IMR-90 (cell line): ENCODE results near the gene KCNK18. TPM values are rescaled to one million over a fixed set of nuclear protein-coding genes. Genes with fewer than 3 reads are reported as not detected.

Source experiments
- ATAC-seq: fragments of 200-7000 bp; cut with Tn5 transposase; 2 replicates; pipeline ENCODE4 v1.9.1; 2020; ENCODE audit warnings: low read depth, mild to moderate bottlenecking, moderate library complexity
- BruUV-seq: library from RNA; stranded (reverse); fragments of 400-500 nt; replicated peaks from 2 replicates; lab custom pipeline; 2021; lab: Mats Ljungman, UMichigan
- CTCF ChIA-PET: fragments of 300-600 bp; formaldehyde crosslinking; extraction: SDS; loops from one replicate; lab custom pipeline; 2021; ENCODE audit warnings: antibody characterized with exemption; lab: Yijun Ruan, JAX
- POLR2A ChIA-PET: fragments of 300-600 bp; sonication (Branson Sonifier 250); formaldehyde crosslinking; loops from one replicate; lab custom pipeline; 2022; ENCODE audit warnings: antibody characterized with exemption; ENCODE audit not compliant: unreplicated experiment; lab: Charles Lee
- DNase-seq: peaks from one replicate; pipeline ENCODE4 v3.0.0; 2013
- H2AFZ ChIP-seq: replicated peaks from 2 replicates; pipeline ENCODE3; 2013; ENCODE audit warnings: low read length, mild to moderate bottlenecking; ENCODE audit not compliant: poor library complexity
- H2AK5ac ChIP-seq: 2 replicates; pipeline ENCODE4 v1.6.1; 2013; ENCODE audit warnings: low read depth, low read length, inconsistent platforms
- H2AK9ac ChIP-seq: replicated peaks from 2 replicates; pipeline ENCODE3; 2013; ENCODE audit warnings: mild to moderate bottlenecking, low read depth, low read length, moderate library complexity; ENCODE audit not compliant: poor library complexity
- H2BK120ac ChIP-seq: 2 replicates; pipeline ENCODE4 v1.6.1; 2013; ENCODE audit warnings: low read depth, low read length, inconsistent platforms
- H2BK15ac ChIP-seq: 3 replicates; pipeline ENCODE4 v1.6.1; 2013; ENCODE audit warnings: low read depth, low read length, inconsistent platforms
- H2BK20ac ChIP-seq: 2 replicates; pipeline ENCODE4 v1.6.1; 2013; ENCODE audit warnings: low read depth, mild to moderate bottlenecking, inconsistent platforms, low read length, moderate library complexity
- H2BK5ac ChIP-seq: 2 replicates; pipeline ENCODE4 v1.6.1; 2013; ENCODE audit warnings: mild to moderate bottlenecking, low read depth, low read length, inconsistent platforms; ENCODE audit not compliant: poor library complexity, severe bottlenecking
- H3K14ac ChIP-seq: replicated peaks from 2 replicates; pipeline ENCODE4 v1.6.1; 2013; ENCODE audit warnings: low read depth, low read length, inconsistent platforms
- H3K18ac ChIP-seq: 2 replicates; pipeline ENCODE4 v1.6.1; 2013; ENCODE audit warnings: low read depth, low read length, control low read depth
- H3K23ac ChIP-seq: 2 replicates; pipeline ENCODE4 v1.6.1; 2013; ENCODE audit warnings: low read depth, low read length, inconsistent platforms
- H3K27ac ChIP-seq: 2 replicates; pipeline ENCODE4 v1.5.1; 2013; ENCODE audit warnings: mild to moderate bottlenecking, control low read depth, low read length; ENCODE audit not compliant: insufficient read depth
- H3K27me3 ChIP-seq: 2 replicates; pipeline ENCODE4 v1.6.1; 2013; ENCODE audit warnings: low read length; ENCODE audit not compliant: control insufficient read depth, insufficient read depth
- H3K36me3 ChIP-seq: 2 replicates; pipeline ENCODE4 v1.6.1; 2013; ENCODE audit warnings: low read length, mixed read lengths; ENCODE audit not compliant: control insufficient read depth, insufficient read depth
- H3K4ac ChIP-seq: 2 replicates; pipeline ENCODE4 v1.6.1; 2013; ENCODE audit warnings: low read depth, low read length, inconsistent platforms
- H3K4me1 ChIP-seq: 2 replicates; pipeline ENCODE4 v1.6.1; 2013; ENCODE audit warnings: low read length, mixed read lengths; ENCODE audit not compliant: control insufficient read depth, insufficient read depth
- H3K4me2 ChIP-seq: 2 replicates; pipeline ENCODE4 v1.6.1; 2013; ENCODE audit warnings: low read depth, mild to moderate bottlenecking, control low read depth, low read length, moderate library complexity
- H3K4me3 ChIP-seq: 2 replicates; pipeline ENCODE4 v1.5.1; 2013; ENCODE audit warnings: low read depth, mild to moderate bottlenecking, control low read depth, low read length, moderate library complexity; ENCODE audit not compliant: insufficient read depth
- H3K56ac ChIP-seq: 2 replicates; pipeline ENCODE4 v1.6.1; 2013; ENCODE audit warnings: low read length, inconsistent platforms; ENCODE audit not compliant: insufficient read depth; ENCODE audit errors: extremely low read depth
- H3K79me1 ChIP-seq, 2 experiments: 2 replicates each; pipeline ENCODE4 v1.6.1; 2013; ENCODE audit warnings: low read length in 2 of 2, inconsistent platforms in 1 of 2, low read depth in 1 of 2
- H3K9ac ChIP-seq: 2 replicates; pipeline ENCODE4 v1.6.1; 2013; ENCODE audit warnings: low read depth, low read length, control low read depth
- H3K9me1 ChIP-seq: 2 replicates; pipeline ENCODE4 v1.6.1; 2013; ENCODE audit warnings: low read length, inconsistent platforms; ENCODE audit not compliant: insufficient read depth
- H3K9me3 ChIP-seq: 2 replicates; pipeline ENCODE4 v1.6.1; 2013; ENCODE audit warnings: low read length; ENCODE audit not compliant: control insufficient read depth, insufficient read depth
- H4K20me1 ChIP-seq: 2 replicates; pipeline ENCODE4 v1.6.1; 2013; ENCODE audit warnings: low read length, inconsistent platforms; ENCODE audit not compliant: insufficient read depth
- H4K5ac ChIP-seq: 2 replicates; pipeline ENCODE4 v1.6.1; 2013; ENCODE audit warnings: mild to moderate bottlenecking, low read depth, low read length, control low read depth
- H4K8ac ChIP-seq, 2 experiments: 2 replicates each; pipeline ENCODE4 v1.6.1; 2013; ENCODE audit warnings: low read depth in 2 of 2, low read length in 2 of 2, control low read depth in 1 of 2, inconsistent platforms in 1 of 2
- H4K91ac ChIP-seq: 2 replicates; pipeline ENCODE4 v1.6.1; 2013; ENCODE audit warnings: low read depth, low read length, inconsistent platforms; ENCODE audit not compliant: insufficient read depth
- CEBPB ChIP-seq: IDR thresholded peaks from 2 replicates; pipeline ENCODE4 v1.6.1; 2012; ENCODE audit warnings: low read depth, low read length, improper control_type of control experiment
- MAZ ChIP-seq: IDR thresholded peaks from 2 replicates; pipeline ENCODE4 v1.6.1; 2012; ENCODE audit warnings: low read depth, mild to moderate bottlenecking, low read length, improper control_type of control experiment, moderate library complexity, borderline replicate concordance
- WGBS, 2 experiments: methylation state at CpG; one replicate each; pipeline versions ENCODE4 v1.1.5 to v1.1.7; 2013; ENCODE audit warnings: missing lambda C conversion rate in 2 of 2; ENCODE audit not compliant: insufficient read length in 1 of 2; ENCODE audit errors: extremely low coverage in 2 of 2; 5-methylcytosine and 5-hydroxymethylcytosine counted together
- dilution Hi-C: fragments of 300-500 bp; cut with HindIII; formaldehyde crosslinking; loops from one replicate; pipeline ENCODE4 v1.14.3; 2018; ENCODE audit warnings: low sequenced_read_pairs; ENCODE audit not compliant: unreplicated experiment
- in situ Hi-C: fragments of 300-500 bp; cut with MboI; formaldehyde crosslinking; loops from 3 replicates; pipeline ENCODE4 v1.14.3; 2019; ENCODE audit warnings: low sequenced_read_pairs, inconsistent platforms, mixed read lengths
- intact Hi-C: fragments of 100-400 bp; cut with micrococcal nuclease; formaldehyde crosslinking; loops from 2 replicates; pipeline ENCODE4 v1.10.0; 2022
- polyA plus RNA-seq, 3 experiments: library from polyadenylated mRNA; depleted of rRNA; stranded (reverse); fragments of >200 nt; gene quantifications; 2 replicates each; pipeline ENCODE4 v1.2.3, GENCODE V29; 2012; ENCODE audit warnings: low replicate concordance in 1 of 3
- total RNA-seq: library from RNA; depleted of rRNA; stranded (reverse); fragments of >200 nt; gene quantifications from 2 replicates; pipeline ENCODE4 v1.2.3, GENCODE V29; 2012

Gene KCNK18
- total and polyA plus RNA-seq, 2 of the 4 experiments (the other 2 are of a cell fraction) = not detected

- H3K36me3 ChIP-seq = no peaks in the 10 kb centered on the region
- no peak overlapping the region for H3K14ac ChIP-seq
- no peak overlapping the region for H2BK5ac ChIP-seq
- H3K27ac ChIP-seq = no peak overlapping the region
- H4K5ac ChIP-seq = no peak overlapping the region
- H3K79me1 ChIP-seq = no peaks in the 10 kb centered on the region
- no peaks in the 10 kb centered on the region for H3K9me1 ChIP-seq
- H3K4me3 ChIP-seq = no peak overlapping the region
- H3K4me2 ChIP-seq = no peak overlapping the region
- no TSS peak for BruUV-seq
- no peak overlapping the region for H2BK120ac ChIP-seq
- intact Hi-C loops (no loop called here), in situ Hi-C loops (no loop called here), dilution Hi-C loops (no loop called here)
- no peak overlapping the region for H3K9ac ChIP-seq
- no peak overlapping the region for H3K23ac ChIP-seq
- TF ChIP-seq CEBPB = peak; percentile 75
- no peak for TF ChIP-seq MAZ
- H4K20me1 ChIP-seq = no peaks in the 10 kb centered on the region
- no peak overlapping the region for H3K18ac ChIP-seq
- POLR2A ChIA-PET = no interaction called here
- H3K4me1 ChIP-seq = no peaks in the 10 kb centered on the region
- H3K9me3 ChIP-seq = no peaks in the 10 kb centered on the region
- no peak overlapping the region for H3K56ac ChIP-seq
- peaks cover 6% of the 10 kb centered on the region for H3K27me3 ChIP-seq
- DNase-seq = no peak
- H3K4ac ChIP-seq = no peak overlapping the region
- H4K8ac ChIP-seq = no peak overlapping the region
- H4K91ac ChIP-seq = no peak overlapping the region
- no peak overlapping the region for H2AK9ac ChIP-seq
- H2BK15ac ChIP-seq = no peak overlapping the region
- no peak overlapping the region for H2BK20ac ChIP-seq
- no peak overlapping the region for H2AK5ac ChIP-seq
- CTCF ChIA-PET = no interaction called here
- H2AFZ ChIP-seq = no peak overlapping the region
- no CpG with 5 or more reads among the region's 10 CpGs for WGBS, 2 experiments
- no peak for ATAC-seq
Measured at GRCh38 chr10:117256910-117257309, 59.6 kb downstream of the KCNK18 start.
